Measurements from ENCODE around the gene RNF144B.
"Not testable (repeated sequence)": the region's sequence is repeated elsewhere in the genome, so short reads cannot be mapped to it uniquely, and the experiment has no call there.

RNF144B gene

DNA sequence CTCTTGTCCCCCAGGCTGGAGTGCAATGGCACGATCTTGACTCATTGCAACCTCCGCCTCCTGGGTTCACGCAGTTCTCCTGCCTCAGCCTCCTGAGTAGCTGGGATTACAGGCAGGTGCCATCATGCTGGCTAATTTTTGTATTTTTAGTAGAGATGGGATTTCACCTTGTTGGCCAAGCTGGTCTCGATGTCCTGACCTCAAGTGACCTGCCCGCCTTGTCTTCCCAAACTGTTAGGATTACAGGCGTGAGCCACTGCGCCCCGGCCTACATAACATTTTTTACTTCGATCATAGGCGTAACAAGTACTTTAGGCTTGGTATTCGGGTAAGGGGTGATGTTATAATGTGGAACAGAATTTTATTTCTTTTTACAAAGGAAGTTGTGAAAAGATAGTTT, 22.5 kb downstream of the RNF144B start:
- not testable (repeated sequence) for H3K36me3 ChIP-seq (ENCODE audit: control insufficient read depth, insufficient read depth, low read length); H3K9ac ChIP-seq (ENCODE audit: low read length); H3K4me1 ChIP-seq (ENCODE audit: control insufficient read depth, insufficient read depth, low read length); H3K27ac ChIP-seq (ENCODE audit: low read depth, low read length); H3K9me3 ChIP-seq (ENCODE audit: control insufficient read depth, insufficient read depth, low read depth, low read length); H3K4me3 ChIP-seq (ENCODE audit: low read depth, low read length); H3K27me3 ChIP-seq (ENCODE audit: control insufficient read depth, insufficient read depth, low read length)

DNA sequence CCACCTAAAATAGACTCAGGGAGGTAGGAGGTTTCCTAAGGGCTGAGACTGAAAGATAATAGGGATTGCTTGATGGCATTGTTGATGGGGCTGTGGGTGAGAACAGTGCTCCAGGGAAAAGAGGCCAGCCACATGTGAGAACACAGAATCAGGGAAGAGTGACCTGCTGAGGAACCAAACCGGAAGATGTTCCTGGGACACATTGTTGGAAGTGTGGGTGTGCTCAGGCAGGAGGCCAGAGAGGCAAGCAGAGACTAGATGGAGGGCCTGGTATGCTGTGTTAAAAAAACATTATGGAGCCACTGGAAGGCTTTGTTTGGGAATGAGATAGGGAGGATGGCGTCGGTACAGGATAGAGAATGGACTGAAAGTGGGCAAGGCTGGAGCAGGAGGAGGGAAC, 23.3 kb downstream of the RNF144B start:
- Histone ChIP-seq H3K9ac (ENCODE audit: low read length) (no peak overlapping the region), H3K9me3 (ENCODE audit: control insufficient read depth, insufficient read depth, low read depth, low read length) (no peaks in the 10 kb centered on the region), H3K4me3 (ENCODE audit: low read depth, low read length) (no peak overlapping the region), H3K36me3 (ENCODE audit: control insufficient read depth, insufficient read depth, low read length) (no peaks in the 10 kb centered on the region), H3K27me3 (ENCODE audit: control insufficient read depth, insufficient read depth, low read length) (no peaks in the 10 kb centered on the region), H3K27ac (ENCODE audit: low read depth, low read length) (no peak overlapping the region), H3K4me1 (ENCODE audit: control insufficient read depth, insufficient read depth, low read length) (no peaks in the 10 kb centered on the region)

DNA sequence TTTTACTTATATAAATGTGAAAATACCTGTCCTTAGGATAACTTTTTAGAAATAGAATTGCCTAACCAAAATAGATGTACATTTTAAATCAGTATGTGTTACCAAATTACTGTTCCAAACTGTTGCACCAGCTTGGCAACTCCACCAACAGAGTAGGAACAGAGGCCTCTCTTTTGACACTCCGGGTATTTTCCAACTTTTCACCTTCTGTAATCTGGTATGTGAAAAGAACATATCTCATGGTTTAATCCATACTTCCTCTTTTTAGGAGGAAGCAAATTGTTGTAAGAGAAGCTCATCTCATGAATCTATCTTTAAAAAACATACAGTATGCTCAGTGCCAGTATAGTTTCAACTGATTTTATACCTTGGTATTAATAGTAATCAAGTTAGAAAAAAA, 24.9 kb downstream of the RNF144B start:
- Histone ChIP-seq H3K4me3 (ENCODE audit: low read depth, low read length) (no peak overlapping the region), H3K4me1 (ENCODE audit: control insufficient read depth, insufficient read depth, low read length) (no peaks in the 10 kb centered on the region), H3K9me3 (ENCODE audit: control insufficient read depth, insufficient read depth, low read depth, low read length) (no peaks in the 10 kb centered on the region), H3K36me3 (ENCODE audit: control insufficient read depth, insufficient read depth, low read length) (no peaks in the 10 kb centered on the region), H3K9ac (ENCODE audit: low read length) (no peak overlapping the region), H3K27ac (ENCODE audit: low read depth, low read length) (no peak overlapping the region), H3K27me3 (ENCODE audit: control insufficient read depth, insufficient read depth, low read length) (no peaks in the 10 kb centered on the region)

DNA sequence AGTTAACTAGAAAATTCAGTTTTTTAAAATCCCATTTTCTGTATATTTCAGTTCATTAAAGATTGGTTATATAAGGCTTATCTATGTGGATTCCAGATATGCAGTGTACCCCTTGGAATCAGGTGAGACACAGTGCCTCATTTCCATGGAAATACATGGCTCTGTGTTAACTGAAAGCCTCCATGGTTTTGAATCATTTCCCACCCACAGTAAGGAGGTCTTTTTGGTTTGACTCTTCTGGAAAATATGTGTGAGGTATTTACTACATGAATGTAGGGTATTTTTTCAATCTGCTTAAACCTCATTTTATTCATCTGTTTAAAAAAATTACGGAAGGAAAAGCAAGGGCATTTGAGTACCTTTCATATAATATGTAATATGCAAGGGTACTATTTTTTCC, 25.5 kb downstream of the RNF144B start:
- H3K4me1 ChIP-seq (ENCODE audit: control insufficient read depth, insufficient read depth, low read length), result no peaks in the 10 kb centered on the region
- no peaks in the 10 kb centered on the region for H3K9me3 ChIP-seq (ENCODE audit: control insufficient read depth, insufficient read depth, low read depth, low read length)
- no peak overlapping the region for H3K9ac ChIP-seq (ENCODE audit: low read length)
- no peak overlapping the region for H3K27ac ChIP-seq (ENCODE audit: low read depth, low read length)
- H3K4me3 ChIP-seq (ENCODE audit: low read depth, low read length), result no peak overlapping the region
- H3K36me3 ChIP-seq (ENCODE audit: control insufficient read depth, insufficient read depth, low read length), result no peaks in the 10 kb centered on the region
- no peaks in the 10 kb centered on the region for H3K27me3 ChIP-seq (ENCODE audit: control insufficient read depth, insufficient read depth, low read length)

DNA sequence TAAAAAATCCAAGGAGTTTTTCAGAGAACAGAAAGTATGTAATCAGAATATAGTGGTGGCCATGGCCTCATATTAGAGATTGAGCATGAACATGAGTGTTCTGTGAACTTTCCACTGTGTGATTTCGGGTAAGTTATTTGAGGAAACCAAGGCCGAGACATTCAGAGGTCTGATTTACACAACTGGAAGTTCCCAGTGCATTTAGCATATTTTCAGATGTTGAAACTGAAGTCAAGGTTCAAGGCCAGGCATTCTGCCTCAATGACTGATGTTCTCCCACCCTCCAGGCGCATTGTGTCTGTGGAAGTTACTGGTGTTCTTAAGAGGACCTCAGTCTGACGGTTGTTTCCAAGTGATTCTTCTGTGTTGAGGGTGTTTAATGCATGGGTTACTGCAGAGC, 26.2 kb downstream of the RNF144B start:
- no peak overlapping the region for H3K9ac ChIP-seq (ENCODE audit: low read length)
- no peaks in the 10 kb centered on the region for H3K27me3 ChIP-seq (ENCODE audit: control insufficient read depth, insufficient read depth, low read length)
- no peaks in the 10 kb centered on the region for H3K4me1 ChIP-seq (ENCODE audit: control insufficient read depth, insufficient read depth, low read length)

DNA sequence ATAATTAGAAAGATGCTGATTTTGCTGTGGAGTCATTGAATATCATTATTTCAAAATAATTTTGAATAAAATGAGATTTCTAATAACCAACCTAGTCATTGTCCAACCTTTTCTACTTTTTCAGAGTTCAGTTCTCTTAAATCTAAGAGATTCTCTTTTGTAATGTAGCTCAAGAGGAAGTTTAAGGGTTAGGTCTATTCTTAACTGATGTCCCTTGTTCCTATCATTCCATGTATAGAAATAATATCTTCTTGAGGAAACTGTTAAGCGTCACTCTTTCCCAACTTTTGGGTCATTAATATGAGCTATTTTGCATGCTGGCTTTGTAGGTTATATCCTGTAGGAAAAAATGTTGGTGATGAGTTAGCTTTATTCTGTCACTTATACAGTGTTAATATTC, 27.0 kb downstream of the RNF144B start:
- Histone ChIP-seq H3K9ac (ENCODE audit: low read length) (no peak overlapping the region), H3K9me3 (ENCODE audit: control insufficient read depth, insufficient read depth, low read depth, low read length) (no peaks in the 10 kb centered on the region), H3K4me1 (ENCODE audit: control insufficient read depth, insufficient read depth, low read length) (no peaks in the 10 kb centered on the region), H3K4me3 (ENCODE audit: low read depth, low read length) (no peak overlapping the region), H3K27ac (ENCODE audit: low read depth, low read length) (no peak overlapping the region), H3K36me3 (ENCODE audit: control insufficient read depth, insufficient read depth, low read length) (no peaks in the 10 kb centered on the region), H3K27me3 (ENCODE audit: control insufficient read depth, insufficient read depth, low read length) (no peaks in the 10 kb centered on the region)

More for the DNA sequence above, 26.2 kb downstream of the RNF144B start:
- H3K4me3 ChIP-seq (ENCODE audit: low read depth, low read length), result no peak overlapping the region
- H3K9me3 ChIP-seq (ENCODE audit: control insufficient read depth, insufficient read depth, low read depth, low read length), result no peaks in the 10 kb centered on the region
- H3K27ac ChIP-seq (ENCODE audit: low read depth, low read length), result no peak overlapping the region
- H3K36me3 ChIP-seq (ENCODE audit: control insufficient read depth, insufficient read depth, low read length), result no peaks in the 10 kb centered on the region

DNA sequence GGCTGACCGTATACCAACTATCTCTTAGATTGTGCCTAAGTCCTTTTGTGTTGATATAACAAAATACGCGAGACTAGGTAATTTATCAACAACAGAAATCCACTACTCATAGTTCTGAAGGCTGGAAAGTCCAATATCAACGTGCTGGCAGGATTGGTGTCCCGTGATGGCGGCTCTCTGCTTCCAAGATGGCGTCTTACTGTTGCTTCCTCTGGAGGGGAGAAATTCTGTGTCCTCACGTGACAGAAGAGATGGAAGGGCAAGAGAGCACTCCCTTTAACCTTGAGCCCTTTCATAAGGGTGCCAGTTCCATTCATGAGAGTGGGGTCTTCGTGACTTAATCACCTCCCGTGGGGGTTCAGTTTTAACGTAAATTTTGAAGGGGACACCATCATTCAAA, 28.1 kb downstream of the RNF144B start:
- H3K4me1 ChIP-seq (ENCODE audit: control insufficient read depth, insufficient read depth, low read length), result no peaks in the 10 kb centered on the region
- no peak overlapping the region for H3K27ac ChIP-seq (ENCODE audit: low read depth, low read length)
- H3K36me3 ChIP-seq (ENCODE audit: control insufficient read depth, insufficient read depth, low read length), result no peaks in the 10 kb centered on the region
- no peak overlapping the region for H3K4me3 ChIP-seq (ENCODE audit: low read depth, low read length)
- no peak overlapping the region for H3K9ac ChIP-seq (ENCODE audit: low read length)
- H3K27me3 ChIP-seq (ENCODE audit: control insufficient read depth, insufficient read depth, low read length), result no peaks in the 10 kb centered on the region
- H3K9me3 ChIP-seq (ENCODE audit: control insufficient read depth, insufficient read depth, low read depth, low read length), result no peaks in the 10 kb centered on the region

DNA sequence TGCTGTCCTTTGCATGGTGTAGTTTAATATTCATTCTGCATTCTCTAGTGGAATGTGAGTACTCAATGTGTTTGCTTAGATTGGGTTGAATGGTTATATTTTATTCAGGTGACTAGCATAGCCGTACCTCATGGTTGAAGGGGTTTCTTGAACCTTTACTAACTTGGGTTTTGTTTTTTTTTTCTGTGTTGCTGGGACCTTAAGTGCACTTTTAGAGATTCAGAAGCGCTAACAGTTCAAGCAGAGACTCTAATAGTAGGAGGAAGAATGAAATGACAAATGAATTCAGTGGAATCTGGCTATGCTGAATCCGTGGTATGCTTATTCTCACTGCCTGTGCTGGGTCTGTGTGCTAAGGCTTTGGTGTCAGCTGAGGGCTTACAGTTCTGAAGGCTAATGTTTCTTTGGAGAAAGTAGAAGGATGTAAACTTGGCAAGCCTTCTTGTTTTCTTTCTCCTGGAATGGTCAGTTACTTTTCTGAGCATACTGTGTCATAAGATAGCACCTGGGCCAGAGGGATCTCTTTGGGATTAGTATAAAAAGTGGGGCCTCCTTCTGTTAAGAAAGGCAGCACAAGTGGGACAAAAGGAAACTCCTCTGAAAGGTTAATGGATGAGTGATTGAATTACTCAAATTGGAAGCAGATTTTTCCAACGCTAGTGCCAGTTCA, 28.7 kb downstream of the RNF144B start:
- H3K36me3 ChIP-seq (ENCODE audit: control insufficient read depth, insufficient read depth, low read length), result no peaks in the 10 kb centered on the region
- H3K4me1 ChIP-seq (ENCODE audit: control insufficient read depth, insufficient read depth, low read length), result no peaks in the 10 kb centered on the region
- no peak overlapping the region for H3K9ac ChIP-seq (ENCODE audit: low read length)
- H3K4me3 ChIP-seq (ENCODE audit: low read depth, low read length), result no peak overlapping the region
- no peaks in the 10 kb centered on the region for H3K27me3 ChIP-seq (ENCODE audit: control insufficient read depth, insufficient read depth, low read length)
- no peaks in the 10 kb centered on the region for H3K9me3 ChIP-seq (ENCODE audit: control insufficient read depth, insufficient read depth, low read depth, low read length)
- H3K27ac ChIP-seq (ENCODE audit: low read depth, low read length), result no peak overlapping the region

DNA sequence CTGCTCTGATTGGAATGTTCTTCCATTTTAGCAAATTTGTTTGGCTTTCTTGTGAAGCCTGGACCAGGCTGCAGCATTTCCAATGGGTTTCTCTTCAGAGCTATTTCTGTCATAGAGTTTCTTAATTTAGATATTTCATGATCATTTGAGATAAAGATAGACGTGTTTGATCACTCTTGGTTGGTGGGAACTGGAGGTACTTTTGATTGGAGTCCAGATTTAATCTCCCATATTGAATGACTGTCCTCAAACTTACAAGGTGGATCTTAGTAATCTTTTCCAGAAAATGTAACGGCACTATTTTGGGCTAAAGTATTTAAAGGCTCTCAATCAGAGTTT, 29.2 kb downstream of the RNF144B start:
- no peak overlapping the region for H3K4me3 ChIP-seq (ENCODE audit: low read depth, low read length)
- no peaks in the 10 kb centered on the region for H3K27me3 ChIP-seq (ENCODE audit: control insufficient read depth, insufficient read depth, low read length)
- H3K9ac ChIP-seq (ENCODE audit: low read length), result no peak overlapping the region
- no peaks in the 10 kb centered on the region for H3K9me3 ChIP-seq (ENCODE audit: control insufficient read depth, insufficient read depth, low read depth, low read length)
- H3K27ac ChIP-seq (ENCODE audit: low read depth, low read length), result no peak overlapping the region
- H3K4me1 ChIP-seq (ENCODE audit: control insufficient read depth, insufficient read depth, low read length), result no peaks in the 10 kb centered on the region
- H3K36me3 ChIP-seq (ENCODE audit: control insufficient read depth, insufficient read depth, low read length), result no peaks in the 10 kb centered on the region

DNA sequence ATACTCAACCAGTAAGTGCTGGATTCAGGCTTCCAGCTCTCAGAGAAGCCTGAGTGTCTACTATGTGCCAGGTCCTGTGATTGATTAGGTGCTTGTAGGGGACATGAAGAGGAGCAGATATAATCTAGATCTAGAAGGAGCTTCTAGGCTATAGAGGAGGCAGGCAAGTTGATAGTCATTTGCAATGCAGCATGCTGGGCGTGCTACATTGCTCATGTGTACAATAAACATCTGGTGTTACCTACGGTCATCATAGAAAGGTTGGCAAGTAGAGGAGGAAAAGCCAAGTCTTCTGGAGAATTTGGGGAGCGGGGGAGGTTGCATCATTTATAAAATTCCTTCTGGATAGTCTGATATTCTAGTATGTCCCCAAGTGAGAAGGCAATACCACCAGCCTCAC, 33.2 kb downstream of the RNF144B start:
- Histone ChIP-seq H3K4me1 (ENCODE audit: control insufficient read depth, insufficient read depth, low read length) (peaks cover 8% of the 10 kb centered on the region), H3K4me3 (ENCODE audit: low read depth, low read length) (no peak overlapping the region), H3K27me3 (ENCODE audit: control insufficient read depth, insufficient read depth, low read length) (no peaks in the 10 kb centered on the region), H3K27ac (ENCODE audit: low read depth, low read length) (no peak overlapping the region), H3K9me3 (ENCODE audit: control insufficient read depth, insufficient read depth, low read depth, low read length) (no peaks in the 10 kb centered on the region), H3K9ac (ENCODE audit: low read length) (no peak overlapping the region), H3K36me3 (ENCODE audit: control insufficient read depth, insufficient read depth, low read length) (no peaks in the 10 kb centered on the region)

DNA sequence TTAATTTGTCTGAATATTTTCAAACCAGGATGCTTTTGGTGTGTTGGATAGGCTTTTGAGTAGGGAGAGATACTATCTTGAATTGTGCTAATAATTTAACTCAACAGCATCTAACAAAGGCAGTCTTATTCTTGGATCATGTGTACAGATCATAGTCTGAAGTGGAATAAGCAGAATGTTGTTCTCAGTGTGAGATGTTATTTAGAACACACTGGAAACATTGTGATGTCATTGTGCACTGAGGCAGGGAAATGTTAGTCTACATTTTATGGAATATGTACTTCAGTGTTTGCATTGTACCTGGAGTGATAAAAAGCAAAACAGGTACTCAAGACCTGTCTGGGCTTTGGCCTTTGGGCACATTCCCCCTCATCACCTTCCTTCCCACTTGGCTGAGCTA, 35.0 kb downstream of the RNF144B start:
- H3K4me1 ChIP-seq (ENCODE audit: control insufficient read depth, insufficient read depth, low read length), result peaks cover 8% of the 10 kb centered on the region
- H3K36me3 ChIP-seq (ENCODE audit: control insufficient read depth, insufficient read depth, low read length), result no peaks in the 10 kb centered on the region
- H3K9ac ChIP-seq (ENCODE audit: low read length), result no peak overlapping the region

DNA sequence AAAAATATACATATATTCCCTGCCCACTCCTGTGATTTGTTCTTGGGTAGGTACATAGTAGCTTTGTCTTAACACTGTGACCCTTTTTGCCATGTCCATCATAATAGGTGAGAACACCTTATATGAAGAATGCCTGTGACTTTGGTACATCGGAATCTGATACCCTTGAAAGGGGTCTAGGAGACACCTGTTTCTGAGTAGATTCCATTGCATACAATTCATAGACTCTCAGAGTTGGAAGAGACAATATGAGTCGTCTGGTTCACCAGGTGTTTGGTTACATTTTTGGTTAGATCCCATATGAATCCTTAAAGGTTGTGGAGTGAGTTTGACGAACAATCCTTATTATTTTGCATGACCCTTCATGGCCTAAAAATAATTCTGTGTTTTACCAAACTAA, 36.3 kb downstream of the RNF144B start:
- H3K9ac ChIP-seq (ENCODE audit: low read length), result no peak overlapping the region
- H3K9me3 ChIP-seq (ENCODE audit: control insufficient read depth, insufficient read depth, low read depth, low read length), result no peaks in the 10 kb centered on the region
- H3K36me3 ChIP-seq (ENCODE audit: control insufficient read depth, insufficient read depth, low read length), result no peaks in the 10 kb centered on the region
- H3K27ac ChIP-seq (ENCODE audit: low read depth, low read length), result no peak overlapping the region
- H3K4me3 ChIP-seq (ENCODE audit: low read depth, low read length), result no peak overlapping the region
- peaks cover 8% of the 10 kb centered on the region for H3K4me1 ChIP-seq (ENCODE audit: control insufficient read depth, insufficient read depth, low read length)
- no peaks in the 10 kb centered on the region for H3K27me3 ChIP-seq (ENCODE audit: control insufficient read depth, insufficient read depth, low read length)

More for the DNA sequence above, 35.0 kb downstream of the RNF144B start:
- Histone ChIP-seq H3K27ac (ENCODE audit: low read depth, low read length) (no peak overlapping the region), H3K4me3 (ENCODE audit: low read depth, low read length) (no peak overlapping the region), H3K27me3 (ENCODE audit: control insufficient read depth, insufficient read depth, low read length) (no peaks in the 10 kb centered on the region), H3K9me3 (ENCODE audit: control insufficient read depth, insufficient read depth, low read depth, low read length) (no peaks in the 10 kb centered on the region)

Data from HUES6 (cell line).